Measurements from ENCODE around the gene C16orf89. TPM values are rescaled to one million over a fixed set of nuclear protein-coding genes. Genes with fewer than 3 reads are reported as not detected.
"Not testable (repeated sequence)": the region's sequence is repeated elsewhere in the genome, so short reads cannot be mapped to it uniquely, and the experiment has no call there.

The C16orf89 gene
- polyA plus RNA-seq, 1 of the 3 experiments (the other 2 are of a cell fraction): not detected

GRCh38 chr16:5075637-5076036, 9.9 kb upstream of the C16orf89 start:
- no peak overlapping the region for H3K4me2 ChIP-seq
- no peaks in the 10 kb centered on the region for H3K9me3 ChIP-seq
- WGBS (ENCODE audit: low lambda C conversion rate): 91% methylated on average over 5 of the region's 5 CpGs
- H3K36me3 ChIP-seq (replicated peaks in 1 of 2; ENCODE audit: control insufficient read depth in 1 of 2, insufficient read depth in 2 of 2, low read length in 1 of 2): peaks cover 0 to 14% of the 10 kb centered on the region in 2 experiments
- ChIA-PET POLR2A (interaction anchor here (0.6 kb wide), 1 partner anchor 980 kb away, joined by 3 read pairs; no protein-coding TSS in a partner anchor), CTCF (interaction anchor here (1.0 kb wide), 1 partner anchor 9 kb away, joined by 4 read pairs; no protein-coding TSS in a partner anchor)
- peaks cover 4 to 6% of the 10 kb centered on the region in 2 experiments; a peak in 1 of 4 replicates for H3K4me1 ChIP-seq (ENCODE audit: control insufficient read depth in 1 of 2, insufficient read depth in 2 of 2, low read depth in 1 of 2, low read length in 1 of 2)
- H3F3A ChIP-seq (replicated peaks; ENCODE audit: insufficient read depth): no peaks in the 10 kb centered on the region
- DNase-seq: peak; percentile 3
- H2AFZ ChIP-seq (ENCODE audit: low read depth): no peak overlapping the region
- H3K27me3 ChIP-seq (ENCODE audit: insufficient read depth): no peaks in the 10 kb centered on the region
- H3K4me3 ChIP-seq (ENCODE audit: low read depth in 2 of 2, low read length in 1 of 2): no peak overlapping the region
- no peak overlapping the region for H3K9ac ChIP-seq
- no peaks in the 10 kb centered on the region for H4K20me1 ChIP-seq (ENCODE audit: insufficient read depth)
- H3K9me2 ChIP-seq: no peaks in the 10 kb centered on the region
- H3K79me2 ChIP-seq (ENCODE audit: insufficient read depth): peaks cover 23% of the 10 kb centered on the region; the same call in 1 of the 2 replicates
- no peak for TF ChIP-seq USF1 (IDR thresholded peaks at IDR 0.05; ENCODE audit: borderline replicate concordance, low read depth)
- TF ChIP-seq FOXJ3 (CRISPR knock-in tag; IDR thresholded peaks at IDR 0.05): no peak
- TF ChIP-seq ZBTB33 (IDR thresholded peaks at IDR 0.05; ENCODE audit: borderline replicate concordance, low read depth): no peak
- no peak for TF ChIP-seq MEF2A (IDR thresholded peaks at IDR 0.05; ENCODE audit: borderline replicate concordance, low read depth)
- TF ChIP-seq PBX3 (IDR thresholded peaks at IDR 0.05): no peak
- no peak for TF ChIP-seq GATA2 (CRISPR knock-in tag; IDR thresholded peaks at IDR 0.05)
- no peak for TF ChIP-seq FOSL2 (IDR thresholded peaks at IDR 0.05; ENCODE audit: borderline replicate concordance, low read depth)
- no peak for TF ChIP-seq REST (IDR thresholded peaks at IDR 0.05; ENCODE audit: low read depth, low read length)
- no peak for TF ChIP-seq USF2 (IDR thresholded peaks at IDR 0.05; ENCODE audit: borderline replicate concordance, low read depth, low read length)
- no peak for TF ChIP-seq RCOR1 (IDR thresholded peaks at IDR 0.05; ENCODE audit: low read length)
- TF ChIP-seq JUND (IDR thresholded peaks at IDR 0.05): no peak
- no peak for TF ChIP-seq GABPA (IDR thresholded peaks at IDR 0.05; ENCODE audit: low read depth)
- no peak for TF ChIP-seq YY1 (IDR thresholded peaks at IDR 0.05; ENCODE audit: low read depth)
- no peak for TF ChIP-seq POLR2AphosphoS5 (IDR thresholded peaks at IDR 0.05; ENCODE audit: low read depth, low read length)
- no peak for TF ChIP-seq EZH2phosphoT487 (IDR thresholded peaks at IDR 0.05; ENCODE audit: borderline replicate concordance, low read depth)
- TF ChIP-seq TEAD4 (IDR thresholded peaks at IDR 0.05; ENCODE audit: borderline replicate concordance, insufficient read depth): no peak
- no peak for TF ChIP-seq NRF1 (IDR thresholded peaks at IDR 0.05; ENCODE audit: low read depth, low read length)
- no peak overlapping the region for H3K27ac ChIP-seq (ENCODE audit: low read depth in 2 of 2, low read length in 1 of 2)

GRCh38 chr16:5073771-5074170, 8.0 kb upstream of the C16orf89 start:
- POLR2A ChIA-PET; H3K4me2 ChIP-seq; H4K20me1 ChIP-seq (ENCODE audit: insufficient read depth); H3K9me3 ChIP-seq; H3F3A ChIP-seq (replicated peaks; ENCODE audit: insufficient read depth); H3K4me3 ChIP-seq (ENCODE audit: low read depth in 2 of 2, low read length in 1 of 2); H3K27me3 ChIP-seq (ENCODE audit: insufficient read depth); H2AFZ ChIP-seq (ENCODE audit: low read depth); H3K9ac ChIP-seq; H3K4me1 ChIP-seq (ENCODE audit: control insufficient read depth in 1 of 2, insufficient read depth in 2 of 2, low read depth in 1 of 2, low read length in 1 of 2); H3K27ac ChIP-seq (ENCODE audit: low read depth in 2 of 2, low read length in 1 of 2); DNase-seq; H3K9me2 ChIP-seq: not testable (repeated sequence)
- Histone ChIP-seq H3K36me3 (replicated peaks in 1 of 2; ENCODE audit: control insufficient read depth in 1 of 2, insufficient read depth in 2 of 2, low read length in 1 of 2) (peaks cover 0 to 14% of the 10 kb centered on the region in 2 experiments), H3K79me2 (ENCODE audit: insufficient read depth) (peaks cover 23% of the 10 kb centered on the region; the same call in 1 of the 2 replicates)
- whole genome bisulfite sequencing (ENCODE audit: low lambda C conversion rate): 93% methylated on average over 15 of the region's 15 CpGs
- CTCF ChIA-PET: interaction anchor here (0.6 to 1.5 kb wide), 4 partner anchors 10 to 117 kb away, joined by 3 to 5 read pairs (median 3); no protein-coding TSS in a partner anchor

Data from SK-N-SH (cell line).